Ramos (cell line): Measurements from ENCODE around the gene OR1I1.
"Not testable (repeated sequence)": the region's sequence is repeated elsewhere in the genome, so short reads cannot be mapped to it uniquely, and the experiment has no call there.

ENCODE experiments used
- in situ Hi-C: fragments of 300-500 bp; cut with MboI; formaldehyde crosslinking; loops from one replicate; pipeline ENCODE4 v1.14.3; 2022; ENCODE audit warnings: low sequenced_read_pairs; ENCODE audit not compliant: unreplicated experiment

The OR1I1 gene

GRCh38 chr19:15081911-15082310 is at the start of gene OR1I1:
OR1I1 (plus strand) TSS chr19:15082211; CDS start chr19:15087066, 4,855 bp downstream.
- in situ Hi-C loops, result no loop called here

- in situ Hi-C loops, result no loop called here
Observed at GRCh38 chr19:15035795-15036311, 46.2 kb upstream of the OR1I1 start.

DNA sequence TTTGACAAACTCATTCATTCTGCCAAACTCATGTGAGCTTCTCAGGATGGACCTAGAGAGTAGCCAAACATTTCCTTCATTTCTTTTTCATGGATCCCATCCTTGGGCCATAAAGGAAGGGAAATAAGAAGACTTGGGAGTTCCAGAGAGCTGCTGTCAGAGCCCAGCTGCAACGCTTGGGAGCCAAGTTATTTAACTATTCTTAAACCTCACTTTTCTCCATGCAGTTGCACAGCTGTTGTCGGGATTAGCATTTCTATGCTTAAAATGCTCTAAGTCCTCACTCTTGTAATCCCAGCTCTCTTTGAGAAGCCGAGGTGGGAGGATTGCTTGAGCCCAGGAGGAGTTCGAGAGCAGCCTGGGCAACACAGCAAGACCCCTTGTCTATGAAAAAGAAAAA is 44.4 kb upstream of the OR1I1 start:
- in situ Hi-C loops, result no loop called here

DNA sequence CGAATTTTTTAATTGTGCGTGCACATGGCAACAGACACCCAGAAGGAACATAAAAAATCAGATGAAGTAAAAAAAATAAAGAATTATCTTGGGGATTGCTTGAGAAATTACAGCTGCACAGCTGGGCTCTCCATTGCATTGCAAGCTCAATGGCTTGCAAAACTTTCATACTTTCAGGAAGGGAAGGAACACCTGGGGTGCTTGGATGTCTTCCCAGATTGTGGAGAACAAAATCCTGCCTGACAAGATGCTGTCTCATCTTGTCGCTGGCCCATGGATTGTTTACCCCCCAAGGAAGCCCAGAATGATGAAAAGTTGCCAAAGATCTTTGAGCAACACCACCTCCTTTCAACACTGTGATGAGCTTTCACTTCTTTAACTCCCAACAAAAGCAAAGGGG is 43.7 kb upstream of the OR1I1 start:
- in situ Hi-C loops, result no loop called here

- in situ Hi-C loops, result no loop called here
Observed at GRCh38 chr19:15042003-15042402, 40.0 kb upstream of the OR1I1 start.

DNA sequence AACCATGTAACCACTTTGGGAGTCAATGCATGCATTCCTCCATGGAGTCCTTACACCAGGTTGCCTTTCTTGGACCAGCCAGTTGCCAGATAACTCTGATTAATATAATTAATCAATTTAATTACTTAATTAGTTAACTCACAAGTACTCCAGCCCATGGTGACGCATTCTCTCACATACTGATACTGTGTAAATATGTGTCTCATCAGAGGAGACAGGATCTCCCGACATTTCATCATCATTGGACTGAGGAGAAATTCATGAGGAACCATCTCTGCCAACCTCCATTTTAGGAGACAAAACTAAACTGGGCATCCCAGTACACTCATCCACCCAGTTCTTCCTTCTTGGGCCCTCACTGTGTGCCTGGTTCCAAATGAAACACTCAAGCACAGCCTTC is 39.2 kb upstream of the OR1I1 start:
- in situ Hi-C loops, result no loop called here

DNA sequence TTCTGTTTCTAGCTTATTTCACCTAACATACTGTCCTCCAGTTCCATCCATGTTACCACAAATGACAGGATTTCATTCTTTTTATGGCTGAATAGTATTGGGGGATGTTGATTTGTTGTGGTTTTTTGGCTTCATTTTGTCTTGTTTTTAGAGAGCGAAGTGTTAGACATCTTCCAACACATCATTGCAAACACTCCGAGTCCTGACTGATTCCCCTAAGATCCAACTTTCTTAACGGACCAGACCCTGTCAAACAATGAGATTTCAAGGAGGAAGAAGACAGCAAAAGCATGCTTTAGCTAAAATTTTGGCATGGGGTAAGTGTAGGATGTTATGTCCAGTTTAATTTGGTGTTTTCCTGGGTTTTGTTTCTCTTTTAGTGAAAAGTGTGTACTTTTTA is 36.5 kb upstream of the OR1I1 start:
- in situ Hi-C loops, result no loop called here

GRCh38 chr19:15047680-15048079 is 34.3 kb upstream of the OR1I1 start:
- in situ Hi-C loops, result no loop called here

- in situ Hi-C loops, result no loop called here
Observed at GRCh38 chr19:15048128-15048527, 33.9 kb upstream of the OR1I1 start.

- in situ Hi-C loops, result no loop called here
Observed at GRCh38 chr19:15048885-15049541, 33.0 kb upstream of the OR1I1 start, which contains the start of gene CASP14. CASP14 (plus strand) TSS chr19:15049480; CDS start chr19:15052252, 2,772 bp downstream.

- in situ Hi-C loops, result no loop called here
Observed at GRCh38 chr19:15050639-15051038, 31.4 kb upstream of the OR1I1 start.

GRCh38 chr19:15062036-15062435 is 20.0 kb upstream of the OR1I1 start:
- in situ Hi-C loops, result no loop called here

- in situ Hi-C loops, result not testable (repeated sequence)
Observed at GRCh38 chr19:15070386-15070785, 11.6 kb upstream of the OR1I1 start.

- in situ Hi-C loops, result no loop called here
Observed at GRCh38 chr19:15072930-15073647, 8.9 kb upstream of the OR1I1 start.

GRCh38 chr19:15074371-15074770 is 7.6 kb upstream of the OR1I1 start:
- in situ Hi-C loops, result no loop called here

GRCh38 chr19:15075806-15076205 is 6.2 kb upstream of the OR1I1 start:
- in situ Hi-C loops, result no loop called here

- in situ Hi-C loops, result not testable (repeated sequence)
Observed at GRCh38 chr19:15080002-15080401, 2.0 kb upstream of the OR1I1 start.

DNA sequence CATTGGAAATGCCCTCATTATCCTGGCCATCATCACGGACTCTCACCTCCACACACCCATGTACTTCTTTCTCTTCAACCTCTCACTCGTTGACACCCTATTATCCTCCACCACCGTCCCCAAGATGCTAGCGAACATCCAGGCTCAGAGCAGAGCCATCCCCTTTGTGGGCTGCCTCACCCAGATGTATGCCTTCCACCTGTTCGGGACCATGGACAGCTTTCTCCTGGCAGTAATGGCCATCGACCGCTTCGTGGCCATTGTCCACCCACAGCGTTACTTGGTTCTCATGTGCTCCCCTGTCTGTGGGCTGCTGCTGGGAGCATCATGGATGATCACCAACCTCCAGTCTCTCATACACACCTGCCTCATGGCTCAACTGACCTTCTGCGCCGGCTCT is 5.2 kb downstream of the OR1I1 start:
- in situ Hi-C loops, result no loop called here

- in situ Hi-C loops, result loop anchor here (5.0 kb wide), 1 partner anchor 60 kb away; no protein-coding TSS in a partner anchor
Observed at GRCh38 chr19:15091918-15092753, 10.1 kb downstream of the OR1I1 start.

GRCh38 chr19:15093001-15093400 is 11.0 kb downstream of the OR1I1 start:
- in situ Hi-C loops, result loop anchor here (5.0 kb wide), 1 partner anchor 59 kb away; no protein-coding TSS in a partner anchor

DNA sequence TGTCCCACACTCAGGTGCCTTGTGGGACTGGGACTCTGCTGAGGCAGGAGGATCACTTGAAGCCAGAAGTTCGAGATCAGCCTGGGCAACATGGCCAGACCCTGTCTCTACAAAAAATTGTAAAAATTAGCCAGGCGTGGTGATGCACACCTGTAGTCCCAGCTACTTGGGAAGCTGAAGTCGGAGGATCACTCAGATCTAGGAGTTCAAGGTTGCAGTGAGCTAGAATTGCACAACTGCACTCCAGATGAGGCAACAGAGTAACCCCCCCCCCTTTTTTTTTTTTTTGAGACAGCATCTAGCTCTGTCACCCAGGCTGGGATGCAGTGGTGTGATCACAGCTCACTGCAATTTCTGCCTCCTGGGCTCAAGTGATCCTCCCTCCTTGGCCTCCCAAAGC is 14.2 kb downstream of the OR1I1 start:
- in situ Hi-C loops, result no loop called here
